Stimulated activated memory B cell treated with anti-CD40 and anti-IgM and Interleukin-4, amounts not matched to agents 10 μg/mL and 1 μg/mL and 100 μg/mL, for 72 hours (primary cell): Measurements from ENCODE around the gene FAM81A.

Experiments
- ATAC-seq: fragments of 150-1000 bp; cut with Tn5 transposase; 2 replicates; pipeline ENCODE4 v1.10.0; 2021
- H3K27ac Mint-ChIP-seq: one replicate; pipeline ENCODE4 v1.8.0; 2022; ENCODE audit warnings: mild to moderate bottlenecking, mixed read lengths
- H3K27me3 Mint-ChIP-seq: one replicate; pipeline ENCODE4 v1.8.0; 2022; ENCODE audit warnings: mixed read lengths
- H3K36me3 Mint-ChIP-seq: one replicate; pipeline ENCODE4 v1.8.0; 2022; ENCODE audit warnings: mixed read lengths
- H3K4me1 Mint-ChIP-seq: one replicate; pipeline ENCODE4 v1.8.0; 2022; ENCODE audit warnings: mixed read lengths
- H3K4me3 Mint-ChIP-seq: one replicate; pipeline ENCODE4 v1.8.0; 2022; ENCODE audit warnings: mild to moderate bottlenecking, moderate library complexity, mixed read lengths
- H3K9me3 Mint-ChIP-seq: one replicate; pipeline ENCODE4 v1.8.0; 2022; ENCODE audit warnings: mixed read lengths

FAM81A gene

DNA sequence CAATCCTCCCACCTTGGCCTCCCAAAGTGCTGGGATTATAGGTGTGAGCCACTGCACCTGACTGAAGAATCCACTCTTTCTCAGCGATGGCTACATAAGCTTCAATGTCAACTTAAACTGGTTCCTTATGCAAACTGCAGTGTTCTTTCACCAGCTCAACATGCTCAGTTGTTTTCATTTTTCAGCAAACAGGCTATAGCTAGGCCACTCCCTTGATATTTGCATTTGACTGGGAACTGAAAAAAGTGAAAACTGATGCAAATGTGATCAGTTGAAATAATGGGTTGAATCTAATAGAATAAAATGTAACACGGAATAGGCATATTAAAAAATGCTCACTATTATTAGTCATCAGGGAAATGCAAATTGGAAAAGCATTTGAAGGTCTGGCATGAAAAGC lies 99.4 kb downstream of the FAM81A start:
- H3K27ac Mint-ChIP-seq: no peak overlapping the region
- H3K27me3 Mint-ChIP-seq: no peaks in the 10 kb centered on the region
- H3K4me3 Mint-ChIP-seq: no peak overlapping the region
- ATAC-seq: no peak
- H3K4me1 Mint-ChIP-seq: peaks cover 37% of the 10 kb centered on the region
- no peaks in the 10 kb centered on the region for H3K36me3 Mint-ChIP-seq
- H3K9me3 Mint-ChIP-seq: no peaks in the 10 kb centered on the region

DNA sequence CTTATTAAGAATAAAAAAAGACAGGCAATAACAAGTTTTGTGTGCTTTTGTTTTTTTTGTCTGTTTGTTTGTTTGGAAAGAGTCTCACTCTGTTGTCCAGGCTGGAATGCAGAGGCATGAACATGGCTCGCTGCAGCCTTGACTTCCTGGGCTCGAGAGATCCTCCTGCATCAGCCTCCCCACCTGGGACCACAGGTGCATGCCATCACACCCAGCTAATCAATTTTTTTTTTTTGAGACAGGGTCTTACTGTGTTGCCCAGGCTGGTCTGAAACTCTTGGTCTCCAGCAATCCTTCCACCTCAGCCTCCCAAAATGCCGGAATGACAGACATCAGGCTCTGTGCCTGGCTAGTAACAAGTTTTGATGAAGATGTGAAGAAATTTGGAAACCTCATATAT lies 100.5 kb downstream of the FAM81A start:
- H3K4me3 Mint-ChIP-seq: no peak overlapping the region
- H3K36me3 Mint-ChIP-seq: no peaks in the 10 kb centered on the region
- no peaks in the 10 kb centered on the region for H3K9me3 Mint-ChIP-seq
- peaks cover 35% of the 10 kb centered on the region for H3K4me1 Mint-ChIP-seq
- H3K27me3 Mint-ChIP-seq: no peaks in the 10 kb centered on the region
- ATAC-seq: no peak
- H3K27ac Mint-ChIP-seq: no peak overlapping the region

DNA sequence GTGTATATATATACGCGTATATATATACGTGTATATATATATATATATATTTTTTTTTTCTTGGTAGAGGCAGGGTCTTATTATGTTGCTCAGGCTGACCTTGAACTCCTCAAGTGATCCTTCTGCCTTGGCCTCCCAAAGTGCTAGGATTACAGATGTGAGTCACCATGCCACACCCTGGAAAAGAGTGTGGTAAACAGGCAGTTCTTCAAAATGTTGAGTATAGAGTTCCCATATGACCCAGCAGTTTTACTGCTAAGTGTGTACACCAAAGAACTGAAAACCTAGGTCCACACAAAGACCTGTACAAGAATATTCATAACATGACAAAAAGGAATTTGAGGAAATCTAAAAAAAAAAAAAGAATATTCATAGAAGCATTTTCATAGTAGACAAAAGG lies 101.8 kb downstream of the FAM81A start:
- H3K4me1 Mint-ChIP-seq: peaks cover 47% of the 10 kb centered on the region
- no peaks in the 10 kb centered on the region for H3K9me3 Mint-ChIP-seq
- H3K36me3 Mint-ChIP-seq: no peaks in the 10 kb centered on the region
- no peak overlapping the region for H3K4me3 Mint-ChIP-seq
- no peak overlapping the region for H3K27ac Mint-ChIP-seq
- no peak for ATAC-seq
- H3K27me3 Mint-ChIP-seq: no peaks in the 10 kb centered on the region

- H3K36me3 Mint-ChIP-seq: no peaks in the 10 kb centered on the region
- no peak overlapping the region for H3K27ac Mint-ChIP-seq
- peaks cover 40% of the 10 kb centered on the region for H3K4me1 Mint-ChIP-seq
- no peak overlapping the region for H3K4me3 Mint-ChIP-seq
- ATAC-seq: no peak
- H3K9me3 Mint-ChIP-seq: no peaks in the 10 kb centered on the region
- H3K27me3 Mint-ChIP-seq: no peaks in the 10 kb centered on the region
Measured at GRCh38 chr15:59540654-59541053, 102.7 kb downstream of the FAM81A start.

GRCh38 chr15:59541750-59542149 lies 103.8 kb downstream of the FAM81A start:
- no peaks in the 10 kb centered on the region for H3K27me3 Mint-ChIP-seq
- peaks cover 32% of the 10 kb centered on the region for H3K4me1 Mint-ChIP-seq
- no peak for ATAC-seq
- H3K9me3 Mint-ChIP-seq: no peaks in the 10 kb centered on the region
- no peaks in the 10 kb centered on the region for H3K36me3 Mint-ChIP-seq
- peak overlapping the region; percentile 52 for H3K27ac Mint-ChIP-seq
- no peak overlapping the region for H3K4me3 Mint-ChIP-seq

GRCh38 chr15:59543721-59544547 lies 105.9 kb downstream of the FAM81A start:
- H3K27ac Mint-ChIP-seq: peak overlapping the region; percentile 83
- no peaks in the 10 kb centered on the region for H3K36me3 Mint-ChIP-seq
- H3K27me3 Mint-ChIP-seq: no peaks in the 10 kb centered on the region
- peak overlapping the region; percentile 44 for H3K4me3 Mint-ChIP-seq
- peak; percentile 90 for ATAC-seq
- no peaks in the 10 kb centered on the region for H3K9me3 Mint-ChIP-seq
- H3K4me1 Mint-ChIP-seq: peaks cover 18% of the 10 kb centered on the region

- H3K4me3 Mint-ChIP-seq: no peak overlapping the region
- no peaks in the 10 kb centered on the region for H3K27me3 Mint-ChIP-seq
- peaks cover 18% of the 10 kb centered on the region for H3K4me1 Mint-ChIP-seq
- no peaks in the 10 kb centered on the region for H3K36me3 Mint-ChIP-seq
- no peaks in the 10 kb centered on the region for H3K9me3 Mint-ChIP-seq
- no peak for ATAC-seq
- no peak overlapping the region for H3K27ac Mint-ChIP-seq
Measured at GRCh38 chr15:59545573-59545972, 107.6 kb downstream of the FAM81A start.

DNA sequence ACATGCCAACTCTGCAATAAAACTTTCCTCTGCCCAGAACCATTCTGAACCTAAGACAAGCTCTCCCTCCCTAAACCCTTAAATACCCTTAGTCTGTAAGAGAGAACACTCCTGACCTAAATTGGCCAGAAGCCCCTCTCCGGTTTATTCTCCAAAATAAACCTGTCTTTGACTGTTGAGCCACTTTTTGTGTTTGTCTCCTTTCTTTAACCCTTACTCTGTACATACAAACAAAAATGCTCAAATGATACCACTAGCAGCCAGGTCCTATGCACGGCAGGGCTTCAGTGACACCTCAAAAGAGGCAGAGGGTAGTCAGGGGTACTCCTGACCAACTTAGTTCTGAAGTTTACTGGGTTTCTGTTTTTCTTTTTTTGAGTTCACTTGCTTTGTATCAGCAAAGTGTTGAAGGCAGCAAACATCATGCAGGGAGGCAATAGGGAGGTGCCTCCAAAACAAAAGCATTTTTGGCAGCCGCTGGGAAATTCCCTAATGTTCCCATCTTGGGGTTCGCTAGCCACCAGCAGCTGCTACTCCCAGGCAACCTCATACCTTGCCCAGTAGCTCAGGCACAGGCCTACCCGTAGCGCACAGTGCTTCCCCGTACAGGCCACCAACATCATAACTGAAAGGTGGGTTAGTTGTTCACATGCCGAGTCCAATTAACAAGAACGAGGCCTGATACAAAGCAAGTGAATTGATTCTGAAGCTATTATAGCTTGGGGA lies 110.7 kb downstream of the FAM81A start:
- Mint-ChIP-seq H3K27me3 (no peaks in the 10 kb centered on the region), H3K9me3 (no peaks in the 10 kb centered on the region), H3K4me1 (peaks cover 10% of the 10 kb centered on the region), H3K27ac (no peak overlapping the region), H3K36me3 (no peaks in the 10 kb centered on the region), H3K4me3 (no peak overlapping the region)
- ATAC-seq: no peak

- Mint-ChIP-seq H3K27me3 (no peaks in the 10 kb centered on the region), H3K4me1 (peaks cover under 1% of the 10 kb centered on the region), H3K9me3 (no peaks in the 10 kb centered on the region), H3K36me3 (no peaks in the 10 kb centered on the region), H3K27ac (no peak overlapping the region), H3K4me3 (no peak overlapping the region)
- no peak for ATAC-seq
Measured at GRCh38 chr15:59549301-59550185, 111.6 kb downstream of the FAM81A start.

DNA sequence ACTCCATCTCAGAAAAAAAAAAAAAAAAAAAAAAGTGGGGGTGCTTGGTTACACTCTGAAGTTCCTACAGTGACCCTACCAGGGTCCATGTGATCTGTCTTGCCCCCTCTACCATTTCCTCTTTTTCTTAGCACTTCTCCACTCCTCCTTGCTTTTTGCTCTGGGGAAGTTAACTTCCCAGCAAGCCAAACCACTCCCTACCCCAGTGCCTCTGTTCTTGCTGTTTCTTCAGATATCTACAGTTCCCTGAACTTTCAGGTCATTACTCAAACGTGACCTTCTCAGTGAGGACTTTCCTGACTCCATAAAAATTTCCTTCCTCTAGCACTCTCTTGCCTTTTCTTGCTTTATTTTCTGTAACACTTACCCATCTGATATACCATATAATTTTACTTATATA lies 112.5 kb downstream of the FAM81A start:
- no peaks in the 10 kb centered on the region for H3K4me1 Mint-ChIP-seq
- no peak overlapping the region for H3K27ac Mint-ChIP-seq
- no peak for ATAC-seq
- no peak overlapping the region for H3K4me3 Mint-ChIP-seq
- H3K9me3 Mint-ChIP-seq: no peaks in the 10 kb centered on the region
- H3K36me3 Mint-ChIP-seq: no peaks in the 10 kb centered on the region
- no peaks in the 10 kb centered on the region for H3K27me3 Mint-ChIP-seq

DNA sequence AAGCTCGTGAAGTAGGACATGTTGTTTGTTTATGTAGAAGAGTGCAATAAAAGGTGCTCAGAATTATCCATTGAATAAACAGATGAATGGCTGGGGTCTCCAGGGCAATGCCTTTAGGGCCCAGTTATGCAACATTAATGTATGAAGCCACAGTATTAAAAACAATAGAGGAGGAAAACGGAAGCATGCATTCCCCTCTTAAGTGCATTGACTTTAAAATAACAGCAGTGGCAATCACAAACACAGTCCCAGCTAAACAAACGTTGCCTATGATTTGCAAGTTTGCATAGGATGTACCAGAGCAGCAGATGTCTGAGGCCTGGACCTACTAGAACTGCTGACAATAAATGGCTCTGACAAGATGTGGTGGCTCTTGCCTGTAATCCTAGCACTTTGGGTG lies 113.0 kb downstream of the FAM81A start:
- Mint-ChIP-seq H3K9me3 (no peaks in the 10 kb centered on the region), H3K4me1 (no peaks in the 10 kb centered on the region), H3K36me3 (no peaks in the 10 kb centered on the region), H3K4me3 (no peak overlapping the region), H3K27ac (no peak overlapping the region), H3K27me3 (no peaks in the 10 kb centered on the region)
- ATAC-seq: no peak

DNA sequence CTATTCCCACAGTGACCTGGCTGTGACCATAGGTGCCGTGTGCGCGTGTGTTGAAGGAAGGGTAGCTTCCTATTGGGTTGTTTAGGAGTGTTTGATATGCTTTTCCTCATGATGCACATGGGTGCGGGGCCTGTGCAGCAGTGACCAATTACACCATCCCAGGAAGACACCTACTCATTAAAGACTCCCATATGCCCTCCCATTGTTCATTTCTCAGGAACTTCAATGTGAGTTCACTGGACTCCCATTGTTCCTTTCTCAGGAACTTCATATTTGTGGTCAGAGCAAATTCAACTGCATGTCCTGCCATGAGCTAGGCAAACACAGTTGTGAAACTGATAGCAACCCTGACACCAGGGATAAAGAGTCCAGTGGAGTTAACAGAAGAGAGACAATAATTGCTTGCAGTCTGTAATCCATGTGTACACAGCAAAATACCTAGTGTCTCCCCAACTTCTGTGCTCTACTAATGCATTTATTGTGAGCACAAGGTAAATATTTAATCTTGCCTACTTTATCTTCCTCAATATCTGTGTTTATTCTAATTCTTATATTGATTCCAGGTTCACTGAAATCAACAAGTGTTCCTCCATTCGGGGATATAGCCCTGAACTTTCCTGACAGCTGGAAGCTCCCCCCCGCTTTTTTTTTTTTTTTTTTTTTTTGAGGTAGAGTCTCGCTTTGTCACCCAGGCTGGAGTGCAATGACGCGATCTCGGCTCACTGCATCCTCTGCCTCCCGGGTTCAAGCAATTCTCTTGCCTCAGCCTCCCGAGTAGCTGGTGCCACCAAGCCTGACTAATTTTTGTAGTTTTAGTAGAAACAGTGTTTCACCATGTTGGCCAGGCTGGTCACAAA lies 116.1 kb downstream of the FAM81A start:
- H3K36me3 Mint-ChIP-seq: no peaks in the 10 kb centered on the region
- H3K27ac Mint-ChIP-seq: no peak overlapping the region
- no peaks in the 10 kb centered on the region for H3K4me1 Mint-ChIP-seq
- H3K9me3 Mint-ChIP-seq: no peaks in the 10 kb centered on the region
- H3K27me3 Mint-ChIP-seq: no peaks in the 10 kb centered on the region
- no peak overlapping the region for H3K4me3 Mint-ChIP-seq
- ATAC-seq: no peak

- no peak for ATAC-seq
- H3K27me3 Mint-ChIP-seq: no peaks in the 10 kb centered on the region
- no peaks in the 10 kb centered on the region for H3K4me1 Mint-ChIP-seq
- H3K9me3 Mint-ChIP-seq: no peaks in the 10 kb centered on the region
- no peak overlapping the region for H3K27ac Mint-ChIP-seq
- no peak overlapping the region for H3K4me3 Mint-ChIP-seq
- no peaks in the 10 kb centered on the region for H3K36me3 Mint-ChIP-seq
Measured at GRCh38 chr15:59555696-59556095, 117.7 kb downstream of the FAM81A start.

DNA sequence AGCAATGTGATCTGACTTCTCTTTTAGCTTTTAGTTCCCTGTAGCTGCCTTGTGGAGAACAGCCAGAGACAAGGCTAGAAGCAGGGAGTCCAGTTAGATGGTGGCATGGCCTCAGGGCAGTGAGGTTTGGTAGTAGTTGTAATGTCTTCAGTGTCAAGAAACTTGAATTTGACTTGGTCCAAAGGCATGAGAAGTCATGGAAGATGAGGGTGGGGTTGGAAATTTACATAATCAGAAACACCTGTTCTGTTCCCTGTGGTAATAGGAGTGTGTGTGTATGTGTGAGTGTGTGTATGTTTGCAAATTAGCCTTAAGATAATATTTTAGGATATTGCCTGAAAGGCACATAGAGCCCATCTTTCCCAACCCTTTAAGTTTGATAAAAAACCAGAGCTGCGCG lies 118.4 kb downstream of the FAM81A start:
- no peak overlapping the region for H3K27ac Mint-ChIP-seq
- H3K4me3 Mint-ChIP-seq: no peak overlapping the region
- no peaks in the 10 kb centered on the region for H3K4me1 Mint-ChIP-seq
- no peaks in the 10 kb centered on the region for H3K36me3 Mint-ChIP-seq
- H3K27me3 Mint-ChIP-seq: no peaks in the 10 kb centered on the region
- no peak for ATAC-seq
- no peaks in the 10 kb centered on the region for H3K9me3 Mint-ChIP-seq
